ENCODE measurements around the gene CFAP57. TPM values are rescaled to one million over a fixed set of nuclear protein-coding genes. Genes with fewer than 3 reads are reported as not detected.

The CFAP57 gene
- total RNA-seq, 4 donors from 2014 or later: 2.1 to 5.6 (median 4.1) TPM

- Histone ChIP-seq H3K4me3 (replicated peaks in 1 of 3) (no peak overlapping the region), H3K36me3 (no peaks in the 10 kb centered on the region), H3K27ac (no peak overlapping the region), H3K27me3 (no peaks in the 10 kb centered on the region), H3K4me1 (no peaks in the 10 kb centered on the region), H3K9me3 (no peaks in the 10 kb centered on the region)
- intact Hi-C loops (cut with DNase I): no loop called here
- no peak for DNase-seq
- 93 to 95% methylated on average over 3 of the region's 3 CpGs for WGBS, 2 donors
- TF ChIP-seq CTCF (IDR thresholded peaks at IDR 0.05): no peak
- no peak for TF ChIP-seq POLR2A (IDR thresholded peaks at IDR 0.05)
Measured at GRCh38 chr1:43184995-43185394, 12.9 kb downstream of the CFAP57 start.

GRCh38 chr1:43188106-43188505, 16.0 kb downstream of the CFAP57 start:
- 88 to 94% methylated on average over 1 of the region's 1 CpG for WGBS, 2 donors
- intact Hi-C loops (cut with DNase I): no loop called here

GRCh38 chr1:43194509-43194908, 22.4 kb downstream of the CFAP57 start:
- DNase-seq: no peak
- Histone ChIP-seq H3K36me3 (no peaks in the 10 kb centered on the region), H3K27me3 (no peaks in the 10 kb centered on the region), H3K27ac (no peak overlapping the region), H3K4me1 (no peaks in the 10 kb centered on the region), H3K9me3 (no peaks in the 10 kb centered on the region), H3K4me3 (replicated peaks in 1 of 3) (no peak overlapping the region)
- intact Hi-C loops (cut with DNase I): no loop called here
- TF ChIP-seq POLR2A (IDR thresholded peaks at IDR 0.05) (no peak), CTCF (IDR thresholded peaks at IDR 0.05) (no peak)

More at GRCh38 chr1:43188106-43188505, 16.0 kb downstream of the CFAP57 start:
- Histone ChIP-seq H3K36me3 (no peaks in the 10 kb centered on the region), H3K4me1 (no peaks in the 10 kb centered on the region), H3K27me3 (no peaks in the 10 kb centered on the region), H3K27ac (no peak overlapping the region), H3K4me3 (replicated peaks in 1 of 3) (no peak overlapping the region), H3K9me3 (no peaks in the 10 kb centered on the region)
- TF ChIP-seq CTCF (IDR thresholded peaks at IDR 0.05) (no peak), POLR2A (IDR thresholded peaks at IDR 0.05) (no peak)
- no peak for DNase-seq

- Histone ChIP-seq H3K27me3 (no peaks in the 10 kb centered on the region), H3K9me3 (no peaks in the 10 kb centered on the region), H3K27ac (no peak overlapping the region), H3K4me3 (replicated peaks in 1 of 3) (no peak overlapping the region), H3K36me3 (no peaks in the 10 kb centered on the region), H3K4me1 (no peaks in the 10 kb centered on the region)
- 88 to 89% methylated on average over 7 of the region's 7 CpGs for WGBS, 2 donors
- no peak for TF ChIP-seq CTCF (IDR thresholded peaks at IDR 0.05)
- no peak for TF ChIP-seq POLR2A (IDR thresholded peaks at IDR 0.05)
- no peak for DNase-seq
- intact Hi-C loops (cut with DNase I): no loop called here
Measured at GRCh38 chr1:43197343-43198127, 25.4 kb downstream of the CFAP57 start.

GRCh38 chr1:43199093-43199726, 27.1 kb downstream of the CFAP57 start:
- 59 to 63% methylated on average over 8 of the region's 8 CpGs for WGBS, 2 donors
- DNase-seq: no peak
- no peak overlapping the region for H3K4me3 ChIP-seq (replicated peaks in 1 of 3)
- no peaks in the 10 kb centered on the region for H3K9me3 ChIP-seq
- H3K27me3 ChIP-seq: no peaks in the 10 kb centered on the region
- no peak overlapping the region for H3K27ac ChIP-seq
- H3K4me1 ChIP-seq: no peaks in the 10 kb centered on the region
- no peaks in the 10 kb centered on the region for H3K36me3 ChIP-seq
- intact Hi-C loops (cut with DNase I): no loop called here
- TF ChIP-seq CTCF (IDR thresholded peaks at IDR 0.05): no peak
